ELR (cell line): ENCODE measurements around the gene SLC24A5.

ENCODE experiments used
- DNase-seq: peaks from one replicate; pipeline ENCODE4 v3.0.0-alpha.2; 2015; ENCODE audit warnings: low read depth

The SLC24A5 gene

DNA sequence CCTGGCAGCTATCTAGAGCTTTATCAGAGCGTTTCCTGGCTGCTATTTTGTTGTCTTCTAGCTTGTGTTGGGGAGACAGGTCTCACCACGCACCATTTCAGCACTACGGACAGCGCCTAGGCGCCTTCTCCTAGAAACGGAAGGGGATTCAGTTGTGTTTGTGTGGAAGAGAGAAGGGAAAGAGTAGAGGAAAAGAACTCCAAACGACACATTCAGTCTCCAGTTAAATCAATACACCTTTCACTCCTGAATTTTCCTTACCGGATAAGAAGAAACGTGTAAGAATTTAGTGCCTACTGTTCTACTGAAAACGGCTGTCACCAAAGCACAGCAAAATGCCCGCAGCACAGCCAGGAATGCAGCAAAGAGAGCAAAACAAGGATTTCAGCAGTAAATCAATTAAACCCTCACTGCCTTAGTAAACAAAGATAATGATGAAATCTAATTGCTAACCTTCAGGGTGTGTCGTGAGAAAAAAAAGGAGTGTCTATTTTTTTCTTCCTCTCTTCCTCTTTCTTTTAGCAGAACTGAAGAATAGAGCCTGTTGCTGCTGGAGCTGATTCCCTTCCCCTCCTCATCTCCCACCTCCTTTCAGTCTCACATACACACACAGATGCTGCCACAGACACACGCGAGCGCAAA lies 70.3 kb downstream of the SLC24A5 start:
- peak; percentile 61 for DNase-seq

DNA sequence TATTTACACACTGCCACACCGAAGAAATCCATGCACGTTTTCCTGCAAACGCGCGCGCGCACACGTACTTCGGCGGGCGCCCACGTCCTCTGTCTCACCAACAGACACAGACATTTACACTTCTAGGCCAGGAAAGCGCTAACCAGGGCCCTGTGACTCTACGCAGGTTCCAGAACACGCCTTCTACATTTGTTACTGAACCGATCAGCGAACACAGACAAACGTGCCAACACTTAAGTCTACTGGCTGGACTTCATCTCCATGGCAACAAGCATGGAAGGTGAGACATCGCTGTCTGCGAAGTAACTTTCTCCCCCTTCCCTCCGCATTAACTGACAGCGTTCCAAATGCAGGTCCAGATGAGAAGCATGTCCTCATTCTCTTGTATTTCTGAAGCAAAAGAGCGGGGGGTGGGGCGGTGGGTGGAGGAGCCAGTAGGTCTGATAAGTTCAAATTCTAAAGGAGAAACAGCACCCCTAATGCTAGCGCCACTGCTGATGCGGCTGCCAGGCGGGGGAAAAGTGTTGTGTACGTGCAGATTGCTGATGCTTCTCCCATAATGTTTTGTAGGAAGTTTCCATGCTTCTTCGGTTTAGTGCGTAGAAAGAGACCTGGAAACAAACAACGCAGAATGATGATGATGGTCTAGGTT lies 70.9 kb downstream of the SLC24A5 start, which contains the start of gene CTXN2:
Gene CTXN2, plus strand, starts transcription at position 92 of the 652 bp plus-strand sequence. CDS start 9,636 bp downstream, outside the sequence.
- no peak for DNase-seq
